Measurements from ENCODE around the gene NT5DC3. TPM values are rescaled to one million over a fixed set of nuclear protein-coding genes. Genes with fewer than 3 reads are reported as not detected.

NT5DC3 gene
- total RNA-seq, 2 donors from 2014 or later, result 6.7 to 7.4 TPM

GRCh38 chr12:103756443-103756842, 84.6 kb downstream of the NT5DC3 start:
- no peak for ATAC-seq (replicated peaks)
- Mint-ChIP-seq H3K9me3 (no peaks in the 10 kb centered on the region), H3K27me3 (no peaks in the 10 kb centered on the region), H3K27ac (no peak overlapping the region), H3K4me3 (no peak overlapping the region), H3K36me3 (ENCODE audit: low read depth) (no peaks in the 10 kb centered on the region), H3K4me1 (no peaks in the 10 kb centered on the region)

GRCh38 chr12:103755425-103755824, 85.6 kb downstream of the NT5DC3 start:
- no peak for ATAC-seq (replicated peaks)
- Mint-ChIP-seq H3K9me3 (no peaks in the 10 kb centered on the region), H3K36me3 (ENCODE audit: low read depth) (no peaks in the 10 kb centered on the region), H3K4me3 (no peak overlapping the region), H3K4me1 (no peaks in the 10 kb centered on the region), H3K27me3 (no peaks in the 10 kb centered on the region), H3K27ac (no peak overlapping the region)

GRCh38 chr12:103751600-103751999, 89.4 kb downstream of the NT5DC3 start:
- peaks cover 3% of the 10 kb centered on the region for H3K27me3 Mint-ChIP-seq
- no peak overlapping the region for H3K4me3 Mint-ChIP-seq
- no peaks in the 10 kb centered on the region for H3K4me1 Mint-ChIP-seq
- H3K36me3 Mint-ChIP-seq (ENCODE audit: low read depth), result no peaks in the 10 kb centered on the region
- no peak overlapping the region for H3K27ac Mint-ChIP-seq
- ATAC-seq (replicated peaks), result no peak
- H3K9me3 Mint-ChIP-seq, result no peaks in the 10 kb centered on the region

GRCh38 chr12:103751171-103751570, 89.9 kb downstream of the NT5DC3 start:
- H3K27ac Mint-ChIP-seq, result no peak overlapping the region
- no peaks in the 10 kb centered on the region for H3K4me1 Mint-ChIP-seq
- H3K36me3 Mint-ChIP-seq (ENCODE audit: low read depth), result no peaks in the 10 kb centered on the region
- H3K27me3 Mint-ChIP-seq, result peaks cover 3% of the 10 kb centered on the region
- no peak overlapping the region for H3K4me3 Mint-ChIP-seq
- ATAC-seq (replicated peaks), result no peak
- H3K9me3 Mint-ChIP-seq, result no peaks in the 10 kb centered on the region

- H3K36me3 Mint-ChIP-seq (ENCODE audit: low read depth), result no peaks in the 10 kb centered on the region
- no peak for ATAC-seq (replicated peaks)
- no peak overlapping the region for H3K4me3 Mint-ChIP-seq
Observed at GRCh38 chr12:103748875-103749274, 92.2 kb downstream of the NT5DC3 start.

GRCh38 chr12:103748002-103748401, 93.0 kb downstream of the NT5DC3 start:
- Mint-ChIP-seq H3K27ac (no peak overlapping the region), H3K9me3 (no peaks in the 10 kb centered on the region), H3K4me1 (no peaks in the 10 kb centered on the region), H3K4me3 (no peak overlapping the region), H3K36me3 (ENCODE audit: low read depth) (no peaks in the 10 kb centered on the region), H3K27me3 (peaks cover 3% of the 10 kb centered on the region)
- no peak for ATAC-seq (replicated peaks)

More at GRCh38 chr12:103748875-103749274, 92.2 kb downstream of the NT5DC3 start:
- H3K27me3 Mint-ChIP-seq, result peaks cover 3% of the 10 kb centered on the region
- H3K9me3 Mint-ChIP-seq, result no peaks in the 10 kb centered on the region
- H3K27ac Mint-ChIP-seq, result no peak overlapping the region
- H3K4me1 Mint-ChIP-seq, result no peaks in the 10 kb centered on the region

GRCh38 chr12:103745962-103746361, 95.1 kb downstream of the NT5DC3 start:
- no peaks in the 10 kb centered on the region for H3K36me3 Mint-ChIP-seq (ENCODE audit: low read depth)
- no peak for ATAC-seq (replicated peaks)
- H3K27ac Mint-ChIP-seq, result no peak overlapping the region

GRCh38 chr12:103743788-103744187, 97.2 kb downstream of the NT5DC3 start:
- no peaks in the 10 kb centered on the region for H3K27me3 Mint-ChIP-seq
- no peak overlapping the region for H3K27ac Mint-ChIP-seq
- ATAC-seq (replicated peaks), result no peak
- H3K9me3 Mint-ChIP-seq, result no peaks in the 10 kb centered on the region
- H3K4me1 Mint-ChIP-seq, result no peaks in the 10 kb centered on the region
- no peak overlapping the region for H3K4me3 Mint-ChIP-seq
- no peaks in the 10 kb centered on the region for H3K36me3 Mint-ChIP-seq (ENCODE audit: low read depth)

More at GRCh38 chr12:103745962-103746361, 95.1 kb downstream of the NT5DC3 start:
- no peaks in the 10 kb centered on the region for H3K9me3 Mint-ChIP-seq
- H3K4me3 Mint-ChIP-seq, result no peak overlapping the region
- H3K4me1 Mint-ChIP-seq, result no peaks in the 10 kb centered on the region
- H3K27me3 Mint-ChIP-seq, result peaks cover 3% of the 10 kb centered on the region

GRCh38 chr12:103742349-103742932, 98.6 kb downstream of the NT5DC3 start:
- Mint-ChIP-seq H3K4me1 (no peaks in the 10 kb centered on the region), H3K27ac (no peak overlapping the region), H3K36me3 (ENCODE audit: low read depth) (no peaks in the 10 kb centered on the region), H3K9me3 (no peaks in the 10 kb centered on the region), H3K27me3 (peaks cover 3% of the 10 kb centered on the region), H3K4me3 (no peak overlapping the region)
- no peak for ATAC-seq (replicated peaks)

GRCh38 chr12:103737881-103738280, 103.2 kb downstream of the NT5DC3 start:
- no peak for ATAC-seq (replicated peaks)
- H3K9me3 Mint-ChIP-seq, result no peaks in the 10 kb centered on the region
- no peak overlapping the region for H3K27ac Mint-ChIP-seq
- H3K4me3 Mint-ChIP-seq, result no peak overlapping the region
- H3K36me3 Mint-ChIP-seq (ENCODE audit: low read depth), result no peaks in the 10 kb centered on the region
- H3K4me1 Mint-ChIP-seq, result no peaks in the 10 kb centered on the region
- peaks cover 3% of the 10 kb centered on the region for H3K27me3 Mint-ChIP-seq

GRCh38 chr12:103736572-103736971, 104.5 kb downstream of the NT5DC3 start:
- no peak overlapping the region for H3K27ac Mint-ChIP-seq
- no peaks in the 10 kb centered on the region for H3K4me1 Mint-ChIP-seq
- peaks cover 6% of the 10 kb centered on the region for H3K27me3 Mint-ChIP-seq
- ATAC-seq (replicated peaks), result no peak
- H3K36me3 Mint-ChIP-seq (ENCODE audit: low read depth), result no peaks in the 10 kb centered on the region
- no peak overlapping the region for H3K4me3 Mint-ChIP-seq
- peaks cover 3% of the 10 kb centered on the region for H3K9me3 Mint-ChIP-seq

- no peak overlapping the region for H3K27ac Mint-ChIP-seq
- H3K9me3 Mint-ChIP-seq, result peaks cover 6% of the 10 kb centered on the region
- no peaks in the 10 kb centered on the region for H3K4me1 Mint-ChIP-seq
- H3K27me3 Mint-ChIP-seq, result peaks cover 9% of the 10 kb centered on the region
- no peak for ATAC-seq (replicated peaks)
- H3K4me3 Mint-ChIP-seq, result no peak overlapping the region
- no peaks in the 10 kb centered on the region for H3K36me3 Mint-ChIP-seq (ENCODE audit: low read depth)
Observed at GRCh38 chr12:103735291-103735690, 105.7 kb downstream of the NT5DC3 start.

- Mint-ChIP-seq H3K9me3 (peaks cover 6% of the 10 kb centered on the region), H3K27me3 (peaks cover 9% of the 10 kb centered on the region), H3K27ac (no peak overlapping the region), H3K36me3 (ENCODE audit: low read depth) (no peaks in the 10 kb centered on the region), H3K4me1 (no peaks in the 10 kb centered on the region), H3K4me3 (no peak overlapping the region)
- ATAC-seq (replicated peaks), result no peak
Observed at GRCh38 chr12:103734863-103735262, 106.2 kb downstream of the NT5DC3 start.

- Mint-ChIP-seq H3K27ac (no peak overlapping the region), H3K27me3 (peaks cover 6% of the 10 kb centered on the region), H3K9me3 (peaks cover 6% of the 10 kb centered on the region), H3K4me1 (no peaks in the 10 kb centered on the region), H3K4me3 (no peak overlapping the region), H3K36me3 (ENCODE audit: low read depth) (no peaks in the 10 kb centered on the region)
- ATAC-seq (replicated peaks), result no peak
Observed at GRCh38 chr12:103731539-103731938, 109.5 kb downstream of the NT5DC3 start.

GRCh38 chr12:103729499-103729898, 111.5 kb downstream of the NT5DC3 start:
- Mint-ChIP-seq H3K36me3 (ENCODE audit: low read depth) (no peaks in the 10 kb centered on the region), H3K4me3 (no peak overlapping the region), H3K9me3 (peaks cover 6% of the 10 kb centered on the region), H3K4me1 (no peaks in the 10 kb centered on the region), H3K27ac (no peak overlapping the region), H3K27me3 (peaks cover 6% of the 10 kb centered on the region)
- ATAC-seq (replicated peaks), result no peak

- Mint-ChIP-seq H3K9me3 (peaks cover 6% of the 10 kb centered on the region), H3K36me3 (ENCODE audit: low read depth) (no peaks in the 10 kb centered on the region), H3K27ac (no peak overlapping the region), H3K4me1 (no peaks in the 10 kb centered on the region), H3K27me3 (peaks cover 6% of the 10 kb centered on the region), H3K4me3 (no peak overlapping the region)
- no peak for ATAC-seq (replicated peaks)
Observed at GRCh38 chr12:103728323-103728722, 112.7 kb downstream of the NT5DC3 start.
